Kasumi-1 (cell line): ENCODE data around the gene ARAP1.

Experiments
- DNase-seq, 2 experiments: peaks; one replicate each; lab custom pipeline; 2025; lab: John Stamatoyannopoulos, UW

The ARAP1 gene

DNA sequence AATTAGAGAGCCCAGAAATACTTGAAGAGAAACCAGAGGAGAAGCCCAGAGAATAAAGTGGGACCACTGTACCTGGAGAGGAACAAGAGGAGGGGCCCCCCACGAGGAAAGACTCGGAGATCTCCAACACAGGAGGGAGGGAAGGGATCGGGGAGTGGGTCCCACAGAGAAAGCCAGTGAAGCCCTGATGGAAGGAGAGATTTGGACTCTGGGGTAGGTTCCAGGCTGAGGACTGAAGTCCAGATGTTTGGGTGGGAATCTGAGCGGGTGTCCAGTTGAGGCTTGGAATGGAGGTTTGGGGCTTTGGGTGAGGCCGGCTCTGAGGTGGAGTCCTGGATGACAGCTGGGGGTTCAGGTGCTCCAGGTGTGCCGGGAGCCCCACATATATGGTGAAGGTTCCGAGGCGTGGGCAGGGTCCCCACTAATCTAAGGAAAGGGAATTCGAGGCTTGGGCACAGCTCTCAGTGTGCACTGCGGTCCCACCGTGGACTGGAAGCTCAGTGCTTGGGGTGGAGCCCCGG is 110.6 kb downstream of the ARAP1 start:
- no peak for DNase-seq

DNA sequence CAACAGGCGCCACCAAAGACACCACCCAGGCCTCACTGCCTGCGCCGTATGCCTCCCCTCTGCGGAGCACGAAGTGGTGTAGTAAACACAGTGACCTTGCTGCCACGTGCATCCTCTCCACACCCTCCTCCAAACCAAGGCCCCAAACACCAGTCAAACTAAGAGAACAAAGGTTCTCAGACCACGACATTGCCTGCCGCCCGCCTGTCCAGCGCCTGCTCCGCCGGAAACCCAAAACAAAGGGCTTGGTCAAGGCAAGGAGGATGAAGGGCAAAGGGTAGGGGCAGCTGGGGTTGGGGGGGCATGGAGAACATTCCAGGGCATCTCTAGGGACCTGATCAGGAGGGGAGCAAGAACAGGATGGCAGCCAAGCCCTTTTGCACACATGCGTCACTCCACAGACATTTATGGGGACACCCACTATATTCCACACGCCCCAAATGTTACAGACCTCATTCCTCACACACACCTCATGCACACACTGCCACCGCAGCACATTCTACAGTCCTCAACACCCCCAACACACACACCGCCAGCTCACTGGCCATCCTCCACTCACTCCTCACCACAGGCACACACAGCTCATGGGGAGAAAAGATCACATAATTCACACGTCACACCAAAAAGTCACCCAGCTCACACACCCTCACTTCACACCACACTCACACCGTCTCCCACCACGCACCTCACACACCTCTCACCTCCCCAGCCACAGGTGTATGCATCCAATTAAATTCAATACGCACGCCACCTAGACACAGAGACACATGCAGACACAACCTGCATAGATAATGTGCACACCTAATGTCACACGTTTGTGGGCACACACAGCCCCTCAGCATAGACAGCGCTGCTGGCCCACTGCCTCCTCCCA is 112.5 kb downstream of the ARAP1 start:
- no peak for DNase-seq

DNA sequence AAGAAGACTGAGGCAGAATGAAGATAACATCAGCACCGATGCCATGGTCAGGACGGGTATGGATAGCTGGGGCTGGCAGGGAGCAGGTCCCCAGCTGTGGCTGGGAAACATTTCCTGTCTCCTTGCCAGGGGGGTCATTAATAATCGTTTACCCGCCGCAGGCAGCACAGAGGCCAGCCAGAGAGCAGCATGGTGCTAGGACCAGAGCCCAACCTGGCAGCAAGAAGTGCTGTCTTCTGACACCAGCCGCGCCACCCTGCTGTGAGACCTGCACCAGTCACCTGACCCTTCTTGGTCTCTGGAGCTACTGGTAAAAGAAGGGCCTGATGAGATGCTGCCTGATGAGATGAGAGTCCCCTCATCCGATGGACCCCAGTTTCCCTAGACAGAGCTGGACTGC is 114.3 kb downstream of the ARAP1 start:
- no peak for DNase-seq

DNA sequence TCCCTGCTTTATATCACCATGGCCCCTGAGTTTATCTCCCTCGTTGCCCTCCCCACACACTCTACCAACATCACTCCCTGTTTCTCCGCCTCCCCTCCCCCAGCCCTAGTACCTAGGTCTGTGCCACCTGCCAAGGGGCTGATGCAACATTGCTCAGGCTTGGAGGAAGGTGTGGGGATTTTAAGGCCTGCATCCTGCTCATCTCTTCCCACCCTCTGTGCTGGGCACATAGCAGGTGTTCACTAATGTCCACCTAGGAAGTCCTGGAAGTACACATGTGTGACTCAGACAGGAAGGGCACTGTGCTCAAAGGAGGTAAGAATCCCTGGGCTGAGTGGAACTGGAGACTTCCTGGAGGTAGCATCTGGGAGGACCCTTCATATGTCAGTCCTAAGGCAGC is 115.0 kb downstream of the ARAP1 start:
- no peak for DNase-seq

DNA sequence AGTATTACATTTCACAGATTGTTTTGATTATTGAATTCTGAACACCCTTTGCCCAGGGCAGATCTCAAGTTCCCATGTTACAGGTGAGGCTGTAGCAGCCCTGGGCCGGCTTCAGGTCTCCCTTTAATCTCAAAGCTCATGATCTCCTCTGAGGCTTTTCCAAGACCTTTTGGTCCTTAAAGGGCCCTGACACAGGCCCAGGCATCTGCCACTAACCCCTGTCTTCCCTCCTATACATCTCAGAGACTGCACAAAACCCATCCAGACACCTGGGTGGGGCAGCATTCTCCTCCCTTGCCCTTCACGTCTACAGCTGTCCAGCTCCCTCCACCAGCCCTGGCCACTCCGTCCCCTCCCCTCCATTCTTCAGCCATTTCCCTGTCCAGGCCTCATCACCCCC is 115.8 kb downstream of the ARAP1 start:
- no peak for DNase-seq

DNA sequence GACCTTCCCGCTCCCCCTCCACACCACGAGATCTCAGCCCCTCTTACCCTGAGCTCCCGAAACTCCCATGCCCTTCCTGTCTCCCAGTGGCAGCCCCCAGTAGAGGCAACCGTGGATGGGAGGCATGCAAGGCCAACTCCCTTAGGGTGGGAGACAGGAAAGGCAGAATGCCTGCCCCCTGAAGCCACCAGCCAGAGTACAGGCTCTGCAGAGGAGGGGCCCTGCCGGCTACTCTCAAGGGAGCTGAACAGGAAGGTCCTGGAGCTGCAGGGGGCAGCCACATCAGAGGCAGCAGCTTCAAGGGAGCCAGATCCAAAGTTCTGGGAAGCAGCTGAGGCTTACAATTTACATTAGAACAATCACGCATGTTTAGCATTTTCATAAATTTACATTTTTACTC is 116.3 kb downstream of the ARAP1 start:
- DNase-seq: no peak

DNA sequence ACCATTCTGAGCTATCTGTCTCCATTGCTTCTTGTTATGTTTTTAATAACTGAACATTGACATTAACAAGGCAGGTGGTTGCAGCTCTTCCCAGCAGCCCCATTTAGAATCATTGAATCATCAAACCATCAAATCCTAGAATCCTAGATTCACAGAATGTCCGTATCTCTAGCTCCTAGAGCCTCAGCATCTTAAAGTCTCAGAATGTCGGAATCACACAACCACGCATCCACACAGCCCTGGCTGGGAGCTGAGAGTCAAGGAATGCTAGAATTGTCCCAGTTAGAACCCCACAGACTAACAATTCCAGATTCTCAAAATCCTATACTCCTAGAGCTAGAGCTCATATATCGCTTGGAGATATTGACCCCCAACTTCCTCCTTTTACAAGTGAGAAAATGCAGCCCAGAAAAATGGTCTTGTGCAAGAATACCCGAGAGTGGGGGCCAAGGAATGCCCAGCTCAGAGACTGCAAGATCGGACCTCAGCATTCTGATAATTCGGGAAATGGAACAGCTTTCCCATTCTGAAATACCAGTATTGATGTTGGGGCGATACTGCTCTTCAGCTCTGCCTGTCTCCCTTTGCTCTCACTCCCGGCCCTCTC is 116.8 kb downstream of the ARAP1 start:
- peak; percentile 6 to 36 for DNase-seq
